ENCODE measurements around the gene C19orf81.

Gene C19orf81

GRCh38 chr19:50645107-50645506 is 4.1 kb upstream of the C19orf81 start:
- no peak for TF ChIP-seq CTCF (IDR thresholded peaks at IDR 0.05; ENCODE audit: low read depth, low read length)
- DNase-seq (ENCODE audit: low read depth in 2 of 2): no peak

GRCh38 chr19:50646074-50646807 is 3.0 kb upstream of the C19orf81 start:
- TF ChIP-seq CTCF (IDR thresholded peaks at IDR 0.05; ENCODE audit: low read depth, low read length): no peak
- H3K4me3 ChIP-seq (replicated peaks in 1 of 2; ENCODE audit: low read depth in 2 of 2, low read length in 2 of 2): no peak overlapping the region
- DNase-seq (ENCODE audit: low read depth in 2 of 2): peak; percentile 81 to 84

More at GRCh38 chr19:50645107-50645506, 4.1 kb upstream of the C19orf81 start:
- H3K4me3 ChIP-seq (replicated peaks in 1 of 2; ENCODE audit: low read depth in 2 of 2, low read length in 2 of 2): no peak overlapping the region

GRCh38 chr19:50647879-50648615 is 1.2 kb upstream of the C19orf81 start:
- DNase-seq (ENCODE audit: low read depth in 2 of 2): no peak
- TF ChIP-seq CTCF (IDR thresholded peaks at IDR 0.05; ENCODE audit: low read depth, low read length): no peak
- H3K4me3 ChIP-seq (replicated peaks in 1 of 2; ENCODE audit: low read depth in 2 of 2, low read length in 2 of 2): no peak overlapping the region

- DNase-seq (ENCODE audit: low read depth in 2 of 2): no peak
- TF ChIP-seq CTCF (IDR thresholded peaks at IDR 0.05; ENCODE audit: low read depth, low read length): no peak
- H3K4me3 ChIP-seq (replicated peaks in 1 of 2; ENCODE audit: low read depth in 2 of 2, low read length in 2 of 2): no peak overlapping the region
Observed at GRCh38 chr19:50648659-50649058, 586 bp upstream of the C19orf81 start.

- TF ChIP-seq CTCF (IDR thresholded peaks at IDR 0.05; ENCODE audit: low read depth, low read length): no peak
- DNase-seq (ENCODE audit: low read depth in 2 of 2): no peak
- no peak overlapping the region for H3K4me3 ChIP-seq (replicated peaks in 1 of 2; ENCODE audit: low read depth in 2 of 2, low read length in 2 of 2)
Observed at GRCh38 chr19:50651174-50651573, 1.9 kb downstream of the C19orf81 start.

- DNase-seq (ENCODE audit: low read depth in 2 of 2): no peak
- no peak overlapping the region for H3K4me3 ChIP-seq (replicated peaks in 1 of 2; ENCODE audit: low read depth in 2 of 2, low read length in 2 of 2)
- TF ChIP-seq CTCF (IDR thresholded peaks at IDR 0.05; ENCODE audit: low read depth, low read length): no peak
Observed at GRCh38 chr19:50652722-50653121, 3.5 kb downstream of the C19orf81 start.
